ENCODE results near the gene LAMA2. TPM values are rescaled to one million over a fixed set of nuclear protein-coding genes. Genes with fewer than 3 reads are reported as not detected.
A peak's percentile ranks its signal among the peaks of the same experiment; 100 is the strongest.

The LAMA2 gene
- total RNA-seq, 1 experiment from 2014 or later: 3.7 TPM

GRCh38 chr6:129181001-129181400 lies 298.1 kb downstream of the LAMA2 start:
- DNase-seq (ENCODE audit: low spot score): no peak

GRCh38 chr6:129183187-129183591 lies 300.3 kb downstream of the LAMA2 start:
- no peak for DNase-seq (ENCODE audit: low spot score)

- peak; percentile 50 for DNase-seq (ENCODE audit: low spot score)
Observed at GRCh38 chr6:129183681-129184301, 300.9 kb downstream of the LAMA2 start.

- DNase-seq (ENCODE audit: low spot score): no peak
Observed at GRCh38 chr6:129184324-129184723, 301.4 kb downstream of the LAMA2 start.

- DNase-seq (ENCODE audit: low spot score): no peak
Observed at GRCh38 chr6:129184808-129185366, 301.9 kb downstream of the LAMA2 start.

- peak; percentile 84 for DNase-seq (ENCODE audit: low spot score)
Observed at GRCh38 chr6:129186988-129187387, 304.1 kb downstream of the LAMA2 start.

GRCh38 chr6:129188306-129188705 lies 305.4 kb downstream of the LAMA2 start:
- no peak for DNase-seq (ENCODE audit: low spot score)

GRCh38 chr6:129188795-129189194 lies 305.9 kb downstream of the LAMA2 start:
- DNase-seq (ENCODE audit: low spot score): no peak

- no peak for DNase-seq (ENCODE audit: low spot score)
Observed at GRCh38 chr6:129189266-129189665, 306.3 kb downstream of the LAMA2 start.

- DNase-seq (ENCODE audit: low spot score): no peak
Observed at GRCh38 chr6:129191235-129191634, 308.3 kb downstream of the LAMA2 start.

GRCh38 chr6:129192458-129192989 lies 309.6 kb downstream of the LAMA2 start:
- no peak for DNase-seq (ENCODE audit: low spot score)

- DNase-seq (ENCODE audit: low spot score): no peak
Observed at GRCh38 chr6:129194306-129194941, 311.5 kb downstream of the LAMA2 start.

- no peak for DNase-seq (ENCODE audit: low spot score)
Observed at GRCh38 chr6:129195161-129195560, 312.2 kb downstream of the LAMA2 start.

- no peak for DNase-seq (ENCODE audit: low spot score)
Observed at GRCh38 chr6:129195643-129196042, 312.7 kb downstream of the LAMA2 start.

GRCh38 chr6:129197154-129197553 lies 314.2 kb downstream of the LAMA2 start:
- DNase-seq (ENCODE audit: low spot score): no peak

GRCh38 chr6:129200151-129200550 lies 317.2 kb downstream of the LAMA2 start:
- no peak for DNase-seq (ENCODE audit: low spot score)

GRCh38 chr6:129203190-129203900 lies 320.4 kb downstream of the LAMA2 start:
- DNase-seq (ENCODE audit: low spot score): peak; percentile 28

GRCh38 chr6:129206821-129207220 lies 323.9 kb downstream of the LAMA2 start:
- DNase-seq (ENCODE audit: low spot score): no peak

GRCh38 chr6:129207832-129208231 lies 324.9 kb downstream of the LAMA2 start:
- no peak for DNase-seq (ENCODE audit: low spot score)

- no peak for DNase-seq (ENCODE audit: low spot score)
Observed at GRCh38 chr6:129208415-129209034, 325.6 kb downstream of the LAMA2 start.

GRCh38 chr6:129209355-129209754 lies 326.4 kb downstream of the LAMA2 start:
- peak; percentile 78 for DNase-seq (ENCODE audit: low spot score)

- no peak for DNase-seq (ENCODE audit: low spot score)
Observed at GRCh38 chr6:129210684-129211083, 327.7 kb downstream of the LAMA2 start.

Measured in A172 (cell line).